ENCODE results near the gene WAPL.

GRCh38 chr10:86545101-86545500 is 23.5 kb upstream of the WAPL start:
- TF ChIP-seq SP1 (IDR thresholded peaks at IDR 0.05; ENCODE audit: low read depth, low read length) (no peak), EP300 (IDR thresholded peaks at IDR 0.05; ENCODE audit: borderline replicate concordance in 1 of 2, low read depth in 2 of 2, low read length in 2 of 2) (no peak), JUND (IDR thresholded peaks at IDR 0.05; ENCODE audit: low read length) (no peak), CTCF (IDR thresholded peaks at IDR 0.05; ENCODE audit: control extremely low read depth in 1 of 3, insufficient read depth in 1 of 3, low read depth in 1 of 3, low read length in 3 of 3) (no peak), POLR2A (IDR thresholded peaks at IDR 0.05; ENCODE audit: control extremely low read depth in 1 of 2, low read depth in 2 of 2, low read length in 2 of 2) (no peak), CEBPB (IDR thresholded peaks at IDR 0.05; ENCODE audit: low read depth, low read length) (no peak), CREB1 (IDR thresholded peaks at IDR 0.05) (no peak), MAX (IDR thresholded peaks at IDR 0.05) (no peak), SP2 (IDR thresholded peaks at IDR 0.05; ENCODE audit: low read length) (no peak), SRF (IDR thresholded peaks at IDR 0.05; ENCODE audit: low read depth, low read length) (no peak), EZH2 (IDR thresholded peaks at IDR 0.05; ENCODE audit: low read depth, low read length, severe bottlenecking) (no peak)

Measured in H1 (cell line).